GM23338 (cell line): ENCODE results near the gene KXD1. TPM values are rescaled to one million over a fixed set of nuclear protein-coding genes. Genes with fewer than 3 reads are reported as not detected.

Experiments used
- ATAC-seq: fragments of 200-7000 bp; cut with Tn5 transposase; 3 replicates; pipeline ENCODE4 v1.9.1; 2020
- DNase-seq: peaks from one replicate; pipeline ENCODE4 v3.0.0-alpha.2; 2015; ENCODE audit warnings: low spot score
- H2AFZ ChIP-seq: fragments of 200-600 bp; sonication (generic); 2 replicates; pipeline ENCODE4 v1.8.0; 2016; ENCODE audit warnings: antibody characterized with exemption, mild to moderate bottlenecking, moderate library complexity
- H3F3A ChIP-seq: fragments of 200-600 bp; sonication (generic); replicated peaks from 2 replicates; pipeline ENCODE4 v1.8.0; 2017; ENCODE audit warnings: antibody characterized with exemption, mixed run types, low read depth
- H3K27ac ChIP-seq: fragments of 200-600 bp; sonication (generic); 2 replicates; pipeline ENCODE4 v1.6.1; 2016; ENCODE audit warnings: low read depth
- H3K27me3 ChIP-seq: fragments of 200-600 bp; sonication (generic); 2 replicates; pipeline ENCODE4 v1.8.0; 2016; ENCODE audit warnings: mild to moderate bottlenecking, mixed run types, moderate library complexity; ENCODE audit not compliant: insufficient read depth
- H3K36me3 ChIP-seq: fragments of 200-600 bp; sonication (generic); 2 replicates; pipeline ENCODE4 v1.8.0; 2016; ENCODE audit warnings: mild to moderate bottlenecking; ENCODE audit not compliant: insufficient read depth
- H3K4me1 ChIP-seq: fragments of 200-600 bp; sonication (generic); 2 replicates; pipeline ENCODE4 v1.8.0; 2016; ENCODE audit warnings: mild to moderate bottlenecking, moderate library complexity; ENCODE audit not compliant: insufficient read depth
- H3K4me2 ChIP-seq: fragments of 200-600 bp; sonication (generic); 2 replicates; pipeline ENCODE4 v1.7.1; 2017; ENCODE audit warnings: mixed run types
- H3K4me3 ChIP-seq: fragments of 200-600 bp; sonication (generic); 2 replicates; pipeline ENCODE4 v1.6.1; 2016; ENCODE audit warnings: mixed run types
- H3K79me2 ChIP-seq: fragments of 200-600 bp; sonication (generic); replicated peaks from 2 replicates; pipeline ENCODE4 v1.8.0; 2017; ENCODE audit warnings: mild to moderate bottlenecking; ENCODE audit not compliant: insufficient read depth
- H3K9me2 ChIP-seq: fragments of 200-600 bp; sonication (generic); 2 replicates; pipeline ENCODE4 v1.8.0; 2017; ENCODE audit not compliant: insufficient read depth
- H4K20me1 ChIP-seq: fragments of 200-600 bp; sonication (generic); replicated peaks from 2 replicates; pipeline ENCODE4 v1.8.0; 2017; ENCODE audit warnings: mild to moderate bottlenecking; ENCODE audit not compliant: insufficient read depth
- H3K27ac Mint-ChIP-seq: 2 replicates; pipeline ENCODE4 v1.8.0; 2020; ENCODE audit warnings: inconsistent platforms, mild to moderate bottlenecking, moderate library complexity, mixed read lengths
- H3K27me3 Mint-ChIP-seq: 3 replicates; pipeline ENCODE4 v1.8.0; 2022; ENCODE audit warnings: low read depth, mild to moderate bottlenecking, moderate library complexity, mixed read lengths, inconsistent platforms; ENCODE audit not compliant: insufficient read depth, poor library complexity
- H3K36me3 Mint-ChIP-seq: 3 replicates; pipeline ENCODE4 v1.8.0; 2021; ENCODE audit warnings: low read depth, mild to moderate bottlenecking, inconsistent platforms, moderate library complexity, mixed read lengths
- H3K4me1 Mint-ChIP-seq: 3 replicates; pipeline ENCODE4 v1.8.0; 2020; ENCODE audit warnings: mild to moderate bottlenecking, inconsistent platforms, mixed read lengths
- H3K4me3 Mint-ChIP-seq: 3 replicates; pipeline ENCODE4 v1.8.0; 2021; ENCODE audit warnings: moderate library complexity, mild to moderate bottlenecking, inconsistent platforms, mixed read lengths
- H3K9me3 Mint-ChIP-seq: 3 replicates; pipeline ENCODE4 v1.8.0; 2020; ENCODE audit warnings: moderate library complexity, mild to moderate bottlenecking, inconsistent platforms, mixed read lengths
- ETS1 ChIP-seq: IDR thresholded peaks from 2 replicates; pipeline ENCODE4 v1.6.1; 2016; ENCODE audit warnings: antibody characterized with exemption
- EZH2 ChIP-seq: fragments of 200-600 bp; sonication (generic); IDR thresholded peaks from one replicate; pipeline ENCODE4 v1.8.0; 2017; ENCODE audit warnings: antibody characterized with exemption, mild to moderate bottlenecking, low read depth; ENCODE audit not compliant: unreplicated experiment
- EZH2phosphoT487 ChIP-seq: fragments of 200-600 bp; sonication (generic); IDR thresholded peaks from one replicate; pipeline ENCODE4 v1.8.1; 2018; ENCODE audit warnings: antibody characterized with exemption; ENCODE audit not compliant: unreplicated experiment
- JUNB ChIP-seq: IDR thresholded peaks from one replicate; pipeline ENCODE4 v1.6.1; 2016; ENCODE audit warnings: antibody characterized with exemption; ENCODE audit not compliant: unreplicated experiment
- NANOG ChIP-seq: IDR thresholded peaks from 2 replicates; pipeline ENCODE4 v1.6.1; 2016; ENCODE audit warnings: antibody characterized with exemption, borderline replicate concordance
- POLR2AphosphoS5 ChIP-seq: IDR thresholded peaks from 2 replicates; pipeline ENCODE4 v1.6.1; 2016; ENCODE audit warnings: antibody characterized with exemption, low read depth
- REST ChIP-seq: IDR thresholded peaks from one replicate; pipeline ENCODE4 v1.6.1; 2018; ENCODE audit warnings: antibody characterized with exemption; ENCODE audit not compliant: unreplicated experiment
- STAT1 ChIP-seq: IDR thresholded peaks from one replicate; pipeline ENCODE4 v1.6.1; 2016; ENCODE audit warnings: antibody characterized with exemption; ENCODE audit not compliant: unreplicated experiment
- ZNF114 ChIP-seq: fragments of 250-450 bp; sonication (Bioruptor Pico); IDR thresholded peaks from 2 replicates; pipeline ENCODE4 v1.5.0; 2020; ENCODE audit warnings: mild to moderate bottlenecking, moderate library complexity
- ZNF331 ChIP-seq: fragments of 250-450 bp; sonication (Bioruptor Pico); IDR thresholded peaks from 2 replicates; pipeline ENCODE4 v1.5.0; 2020; ENCODE audit warnings: low read depth, mild to moderate bottlenecking, moderate library complexity
- polyA plus RNA-seq: library from polyadenylated mRNA; unstranded; fragments of >200 nt; fragmentation: Nextera tagmentation; extraction: Ambion mirVana; gene quantifications from 2 replicates; pipeline ENCODE4 v1.2.1, GENCODE V29; 2016
- total RNA-seq: library from RNA; depleted of rRNA; stranded (reverse); fragments of >200 nt; shearing (Covaris generic); gene quantifications from 2 replicates; pipeline ENCODE4 v1.2.3, GENCODE V29; 2014

KXD1 gene
- total and polyA plus RNA-seq, 2 experiments from 2014 or later = 108 to 164 TPM

- TF ChIP-seq ZNF331 (CRISPR knock-in tag) (no peak), JUNB (no peak), REST (no peak), EZH2 (no peak), STAT1 (no peak), POLR2AphosphoS5 (no peak), NANOG (no peak)
Measured at GRCh38 chr19:18529782-18530181, 27.9 kb upstream of the KXD1 start (continued).

- H3K36me3 ChIP-seq = no peaks in the 10 kb centered on the region; the same call in 1 of the 2 replicates
- H3K79me2 ChIP-seq = no peaks in the 10 kb centered on the region
- no peak overlapping the region for H3K27ac ChIP-seq
- H3K27me3 Mint-ChIP-seq = peaks cover 2% of the 10 kb centered on the region
- no peak overlapping the region for H2AFZ ChIP-seq
- H3K4me1 Mint-ChIP-seq = no peaks in the 10 kb centered on the region
- no peaks in the 10 kb centered on the region for H3K27me3 ChIP-seq
- H4K20me1 ChIP-seq = no peaks in the 10 kb centered on the region; the same call in 1 of the 2 replicates
- no peaks in the 10 kb centered on the region for H3K9me3 Mint-ChIP-seq
- H3K9me2 ChIP-seq = no peaks in the 10 kb centered on the region
- no peak overlapping the region for H3K4me2 ChIP-seq
- H3K36me3 Mint-ChIP-seq = peaks cover 35% of the 10 kb centered on the region
- 0 out of 2 replicates have a peak, but pooled peaks cover 5% of the 10 kb centered on the region for H3F3A ChIP-seq
- no peaks in the 10 kb centered on the region for H3K4me1 ChIP-seq
- H3K4me3 Mint-ChIP-seq = no peak overlapping the region
- H3K4me3 ChIP-seq = no peak overlapping the region
- H3K27ac Mint-ChIP-seq = no peak overlapping the region
- ATAC-seq (no peak), DNase-seq (no peak)
- TF ChIP-seq ETS1 = no peak
- TF ChIP-seq STAT1 = no peak
- no peak for TF ChIP-seq POLR2AphosphoS5
- TF ChIP-seq ZNF114 (CRISPR knock-in tag) = no peak
- TF ChIP-seq REST = no peak
- TF ChIP-seq NANOG = no peak
- TF ChIP-seq JUNB = no peak
- TF ChIP-seq EZH2 = no peak
- TF ChIP-seq EZH2phosphoT487 = no peak
Measured at GRCh38 chr19:18531485-18531884, 26.2 kb upstream of the KXD1 start.
